GM21360 (cell line): ENCODE data around the gene ORC3.
"Not testable (repeated sequence)": the region's sequence is repeated elsewhere in the genome, so short reads cannot be mapped to it uniquely, and the experiment has no call there.

ENCODE experiments used
- ATAC-seq: cut with Tn5 transposase; IDR thresholded peaks from one replicate; pipeline ENCODE4 v1.9.1; 2021; ENCODE audit warnings: mild to moderate bottlenecking, moderate library complexity; ENCODE audit not compliant: unreplicated experiment

ORC3 gene

DNA sequence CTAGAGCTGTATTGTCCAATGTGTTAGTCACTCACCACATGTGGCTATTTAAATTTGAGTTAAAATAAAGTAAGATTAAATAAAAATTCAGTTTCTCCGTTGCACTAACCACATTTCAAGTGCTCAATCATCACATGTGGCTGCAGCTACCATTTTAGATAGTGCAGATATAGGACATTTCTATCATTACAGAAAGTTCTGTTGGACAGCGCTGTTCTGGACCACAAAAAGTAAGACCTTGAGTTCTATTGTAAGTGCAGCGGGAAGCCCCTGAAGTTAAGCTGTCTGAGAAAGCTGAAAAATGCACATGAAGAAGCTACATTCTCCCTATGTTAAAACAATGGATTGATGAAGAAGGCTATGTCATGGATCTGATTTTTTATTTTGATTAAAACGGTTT, 1.1 kb downstream of the ORC3 start:
- ATAC-seq = no peak

- ATAC-seq = no peak
Measured at GRCh38 chr6:87600576-87600975, 10.6 kb downstream of the ORC3 start.

- ATAC-seq = no peak
Measured at GRCh38 chr6:87606199-87606598, 16.3 kb downstream of the ORC3 start.

- ATAC-seq = no peak
Measured at GRCh38 chr6:87608802-87609201, 18.9 kb downstream of the ORC3 start.

DNA sequence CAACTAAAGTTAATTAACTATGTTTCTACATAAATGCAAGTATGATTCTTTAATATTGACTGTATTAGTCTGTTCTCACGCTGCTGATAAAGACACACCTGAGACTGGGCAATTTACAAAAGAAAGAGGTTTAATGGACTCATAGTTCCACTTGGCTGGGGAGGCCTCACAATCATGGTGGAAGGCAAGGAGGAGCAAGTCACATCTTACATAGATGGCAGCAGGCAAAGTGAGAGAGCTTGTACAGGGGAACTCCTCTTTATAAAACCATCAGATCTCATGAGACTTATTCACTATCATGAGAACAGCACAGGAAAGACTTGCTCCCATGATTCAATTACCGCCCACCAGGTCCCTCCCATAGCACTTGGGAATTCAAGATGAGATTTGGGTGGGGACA, 23.1 kb downstream of the ORC3 start:
- ATAC-seq = not testable (repeated sequence)

GRCh38 chr6:87617405-87617804, 27.5 kb downstream of the ORC3 start:
- ATAC-seq = no peak

DNA sequence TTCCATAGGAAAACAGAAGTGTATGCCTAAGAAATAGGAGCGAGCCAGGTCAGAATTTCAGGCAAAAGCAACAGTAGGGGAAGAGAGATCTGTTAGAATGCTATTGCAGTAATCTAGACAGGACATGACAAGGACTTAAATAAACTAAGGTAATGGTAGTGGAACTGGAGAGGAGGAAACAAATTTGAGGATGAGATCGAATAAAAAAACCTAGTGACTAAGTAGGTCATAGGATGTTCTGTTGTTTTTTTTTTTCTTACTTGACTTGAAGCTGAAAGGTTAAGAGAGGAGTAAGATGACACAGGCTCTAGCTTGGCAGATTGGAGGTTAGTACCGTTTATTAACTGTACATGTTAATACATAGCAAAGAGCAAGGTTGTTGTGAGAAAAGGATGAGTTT, 28.6 kb downstream of the ORC3 start:
- ATAC-seq = no peak

- ATAC-seq = no peak
Measured at GRCh38 chr6:87623248-87623647, 33.3 kb downstream of the ORC3 start.

- ATAC-seq = no peak
Measured at GRCh38 chr6:87628424-87628823, 38.5 kb downstream of the ORC3 start.

- no peak for ATAC-seq
Measured at GRCh38 chr6:87628881-87629280, 38.9 kb downstream of the ORC3 start.

- ATAC-seq = no peak
Measured at GRCh38 chr6:87630746-87631145, 40.8 kb downstream of the ORC3 start.

DNA sequence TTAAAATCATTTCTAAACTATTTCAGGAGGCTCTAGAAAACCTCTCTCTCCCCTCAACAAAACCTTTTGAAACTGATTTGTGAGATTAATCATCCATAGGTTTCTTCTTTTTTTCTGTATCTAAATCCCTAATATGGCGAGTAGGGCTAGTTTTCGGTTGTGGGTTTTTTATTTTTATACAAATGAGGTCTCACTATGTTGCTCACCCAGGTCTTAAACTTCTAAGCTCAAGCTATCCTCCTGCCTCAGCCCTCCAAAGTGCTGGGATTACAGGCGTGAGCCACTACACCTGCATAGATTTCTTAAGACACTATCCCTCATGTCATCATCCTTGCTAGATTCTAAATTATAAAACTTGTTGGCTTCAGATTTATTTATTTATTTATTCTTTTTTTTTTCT, 43.9 kb downstream of the ORC3 start:
- peak; percentile 62 for ATAC-seq

DNA sequence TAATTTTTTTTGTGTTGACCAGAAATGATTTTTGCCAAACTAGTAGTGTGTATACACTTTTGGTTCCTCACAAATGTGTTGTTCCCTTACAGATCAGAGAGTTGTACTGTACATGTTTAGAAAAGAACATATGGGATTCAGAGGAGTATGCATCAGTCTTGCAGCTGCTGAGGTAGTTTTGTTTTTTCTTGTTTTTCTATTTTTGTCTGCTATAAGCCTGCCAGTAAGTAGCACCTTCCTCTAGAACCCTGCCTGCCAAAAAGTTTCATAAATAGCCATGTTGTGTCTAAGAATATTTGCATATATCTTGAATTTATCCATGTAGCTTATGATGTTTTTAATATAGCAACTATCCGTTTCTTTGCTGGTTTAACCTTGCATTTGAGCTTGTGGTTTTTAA, 46.4 kb downstream of the ORC3 start:
- no peak for ATAC-seq

DNA sequence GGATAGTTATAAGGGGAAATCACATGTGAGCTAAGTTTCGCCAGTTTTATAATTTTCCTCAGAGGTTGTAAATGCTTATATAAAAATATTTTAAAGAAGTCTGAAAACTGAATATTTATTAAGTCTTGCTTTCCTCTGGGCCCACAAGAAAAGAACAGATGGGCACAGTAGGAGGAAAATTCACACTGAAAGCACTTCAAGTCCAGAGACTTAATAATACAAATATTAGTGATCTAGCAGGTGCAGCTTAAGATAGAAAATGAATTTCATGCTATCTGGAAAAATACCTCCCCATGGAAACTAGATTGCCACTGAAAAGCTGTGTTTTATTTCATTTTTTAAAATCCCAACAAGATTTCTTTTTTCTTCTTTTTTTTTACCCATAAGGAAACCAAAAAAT, 47.2 kb downstream of the ORC3 start:
- no peak for ATAC-seq

DNA sequence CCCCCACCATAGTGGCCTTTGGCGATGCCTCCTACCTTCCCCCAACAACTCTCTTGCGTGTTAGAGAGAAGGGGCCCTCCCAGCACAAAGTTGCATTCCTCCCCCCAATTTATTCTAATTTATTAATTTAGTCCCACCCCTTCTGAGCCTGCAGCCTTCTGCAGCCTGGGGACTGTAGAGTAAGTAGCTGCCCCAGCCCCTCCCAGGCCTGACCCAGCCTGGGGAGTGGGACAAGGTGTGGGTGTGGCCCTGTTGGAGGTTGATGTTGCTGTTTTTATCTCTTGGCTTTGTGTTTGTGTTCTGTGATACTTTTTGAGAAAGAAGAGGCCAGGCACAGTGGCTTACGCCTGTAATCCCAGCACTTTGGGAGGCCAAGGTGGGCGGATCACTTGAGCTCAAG, 49.4 kb downstream of the ORC3 start:
- ATAC-seq = no peak

GRCh38 chr6:87641065-87641692, 51.2 kb downstream of the ORC3 start:
- ATAC-seq = no peak

DNA sequence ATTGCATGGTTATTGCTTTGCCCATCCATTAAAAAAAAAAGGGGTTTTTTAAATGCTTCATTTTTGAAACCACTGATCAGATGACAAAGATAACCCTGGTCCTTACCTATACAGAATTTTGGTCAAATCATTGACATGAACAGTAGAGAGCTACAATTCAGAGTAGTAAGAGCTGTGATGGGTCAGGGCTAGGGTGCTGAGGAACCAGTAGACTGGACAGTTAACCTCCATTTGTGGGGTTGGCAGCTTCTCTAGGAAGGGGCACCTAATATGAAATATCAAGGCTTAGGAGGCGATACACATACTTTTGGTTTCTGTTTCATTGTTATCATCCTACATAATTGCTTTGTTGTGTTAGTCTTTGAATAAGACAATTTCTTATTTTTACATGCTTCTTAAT, 55.1 kb downstream of the ORC3 start:
- no peak for ATAC-seq

- no peak for ATAC-seq
Measured at GRCh38 chr6:87653074-87653962, 63.4 kb downstream of the ORC3 start.

DNA sequence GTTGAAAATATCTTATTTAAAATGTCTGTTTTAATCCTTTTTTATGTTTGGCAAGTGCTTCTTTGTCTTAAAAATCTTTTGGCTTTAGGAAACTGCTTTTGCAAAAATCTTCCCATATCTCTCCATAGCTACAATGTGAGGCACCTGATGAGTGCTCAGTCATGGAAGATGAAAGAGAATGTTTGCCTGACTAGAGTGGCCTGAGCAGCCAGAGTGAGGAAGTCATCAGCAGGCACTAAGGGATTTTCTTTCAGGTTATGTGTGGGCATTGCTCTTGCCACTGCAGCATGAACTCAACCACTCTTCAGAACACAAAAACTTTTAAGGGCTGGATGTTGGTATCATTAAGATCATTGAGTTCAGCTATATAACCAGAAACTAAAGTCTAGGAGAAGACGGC, 64.2 kb downstream of the ORC3 start:
- ATAC-seq = no peak

DNA sequence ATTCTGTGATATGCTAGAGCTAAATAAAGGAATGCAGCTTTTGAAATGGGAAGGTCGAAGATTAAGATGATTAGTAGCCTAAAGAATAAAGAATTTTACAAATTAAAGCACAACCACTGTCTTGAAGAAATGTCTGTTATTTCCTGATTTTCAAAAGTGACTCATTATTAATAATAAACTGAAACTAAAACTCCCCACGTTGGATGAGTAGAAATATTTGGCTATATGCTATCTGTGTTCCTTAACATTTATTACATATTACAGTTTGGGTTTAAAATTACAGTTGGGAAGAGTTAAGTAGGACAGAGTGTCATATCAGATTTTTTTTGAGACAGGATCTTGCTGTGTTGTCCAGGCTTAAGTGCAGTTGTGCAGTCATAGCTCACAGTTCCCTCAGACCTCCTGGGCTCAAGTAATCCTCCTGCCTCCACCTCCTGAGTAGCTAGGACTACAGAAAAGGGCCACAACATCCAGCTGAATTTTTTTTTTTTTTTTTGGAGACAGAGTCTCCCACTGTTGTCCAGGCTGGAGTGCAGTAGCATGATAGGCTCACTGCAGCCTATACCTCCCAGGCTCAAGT, 65.0 kb downstream of the ORC3 start:
- ATAC-seq = no peak

DNA sequence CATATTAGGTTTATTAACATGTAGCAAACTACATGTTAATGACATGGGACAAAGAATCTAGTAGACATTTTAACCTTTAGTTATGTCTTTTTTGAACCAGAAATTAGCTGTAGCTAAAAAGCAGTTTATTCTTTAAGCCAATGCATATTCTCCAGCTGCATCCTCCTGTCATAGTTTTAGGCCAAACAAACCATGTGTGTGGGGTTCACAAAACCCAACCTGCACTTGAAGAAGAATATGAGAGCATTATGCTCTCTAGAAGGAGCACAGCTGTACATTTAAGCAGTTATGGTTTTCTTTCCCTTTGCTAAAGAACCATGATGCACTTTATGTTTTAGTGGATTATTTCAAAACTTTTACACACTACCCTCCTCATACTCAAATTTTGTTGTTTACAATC, 65.9 kb downstream of the ORC3 start:
- no peak for ATAC-seq

DNA sequence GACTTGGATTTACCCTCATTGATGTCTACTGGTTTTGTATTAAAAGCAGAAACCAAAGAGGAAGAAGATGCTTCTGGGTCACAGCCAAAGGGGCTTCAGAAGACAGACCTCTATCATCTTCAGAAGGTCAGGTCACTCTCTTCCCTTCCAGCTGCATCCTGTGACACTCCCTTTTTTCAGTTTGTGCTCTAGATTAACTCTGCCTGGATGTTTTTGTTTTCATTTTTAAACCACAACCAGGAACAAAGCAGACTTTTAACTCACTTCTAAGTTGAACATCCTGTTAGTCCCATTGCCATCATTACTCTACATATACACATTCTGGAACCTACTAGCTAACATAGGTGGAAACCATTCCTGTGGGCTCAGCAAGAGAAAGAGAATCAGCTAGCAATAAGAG, 66.9 kb downstream of the ORC3 start:
- ATAC-seq = peak; percentile 74
